GM18861 (cell line): ENCODE data around the gene TIMM50.

Experiments used
- ATAC-seq: cut with Tn5 transposase; IDR thresholded peaks from one replicate; pipeline ENCODE4 v1.9.1; 2021; ENCODE audit not compliant: unreplicated experiment

The TIMM50 gene

GRCh38 chr19:39525205-39525604 is 44.6 kb downstream of the TIMM50 start:
- ATAC-seq: no peak

- ATAC-seq: no peak
Observed at GRCh38 chr19:39531834-39532232, 51.2 kb downstream of the TIMM50 start.

- peak; percentile 91 for ATAC-seq
Observed at GRCh38 chr19:39532233-39533002, 51.8 kb downstream of the TIMM50 start, which contains the start of gene EID2B. EID2B (minus strand) TSS chr19:39532852; CDS start chr19:39532802, 50 bp downstream.

- no peak for ATAC-seq
Observed at GRCh38 chr19:39533003-39533512, 52.4 kb downstream of the TIMM50 start.

GRCh38 chr19:39533791-39534190 is 53.2 kb downstream of the TIMM50 start:
- no peak for ATAC-seq

GRCh38 chr19:39539165-39539517 is 58.5 kb downstream of the TIMM50 start:
- no peak for ATAC-seq

GRCh38 chr19:39539518-39540332 is 59.1 kb downstream of the TIMM50 start, which contains the start of gene EID2:
EID2 (minus strand) TSS chr19:39540161; CDS start chr19:39540079, 82 bp downstream.
- ATAC-seq: peak; percentile 83

GRCh38 chr19:39540333-39540673 is 59.7 kb downstream of the TIMM50 start:
- no peak for ATAC-seq
